ENCODE results near the gene PKN1. TPM values are rescaled to one million over a fixed set of nuclear protein-coding genes. Genes with fewer than 3 reads are reported as not detected.

PKN1 gene
- total RNA-seq, 1 experiment from 2014 or later: 138 TPM

DNA sequence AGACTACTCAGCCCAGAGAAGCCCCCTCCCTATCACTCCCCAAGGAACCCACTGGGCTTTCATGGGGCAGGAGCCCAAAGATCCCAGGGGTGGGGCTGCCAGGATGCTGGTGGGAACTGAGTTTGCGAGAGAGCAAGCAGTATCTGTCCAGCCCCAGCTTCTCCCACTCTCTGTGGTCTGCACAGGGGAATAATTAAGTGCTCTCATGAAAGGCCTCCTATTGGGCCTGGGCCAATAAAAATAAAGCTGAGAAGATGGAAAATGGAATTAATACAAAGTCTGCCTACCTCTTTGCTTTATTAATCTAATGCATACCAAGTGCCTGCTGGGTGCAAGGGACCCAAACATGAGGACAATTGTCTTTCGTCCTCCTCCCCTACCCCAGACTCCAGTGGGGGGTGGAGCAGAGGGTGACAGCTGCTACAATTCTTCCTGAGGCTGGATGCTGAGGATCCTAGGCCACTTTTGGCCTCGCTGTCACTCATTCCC, 19.4 kb upstream of the PKN1 start:
- CTCF ChIA-PET: interaction anchor here (0.6 to 1.4 kb wide), 2 partner anchors 19 to 1720 kb away, joined by 3 to 4 read pairs; partner anchors contain the start of gene PKN1
- TF ChIP-seq, protein P1, sequence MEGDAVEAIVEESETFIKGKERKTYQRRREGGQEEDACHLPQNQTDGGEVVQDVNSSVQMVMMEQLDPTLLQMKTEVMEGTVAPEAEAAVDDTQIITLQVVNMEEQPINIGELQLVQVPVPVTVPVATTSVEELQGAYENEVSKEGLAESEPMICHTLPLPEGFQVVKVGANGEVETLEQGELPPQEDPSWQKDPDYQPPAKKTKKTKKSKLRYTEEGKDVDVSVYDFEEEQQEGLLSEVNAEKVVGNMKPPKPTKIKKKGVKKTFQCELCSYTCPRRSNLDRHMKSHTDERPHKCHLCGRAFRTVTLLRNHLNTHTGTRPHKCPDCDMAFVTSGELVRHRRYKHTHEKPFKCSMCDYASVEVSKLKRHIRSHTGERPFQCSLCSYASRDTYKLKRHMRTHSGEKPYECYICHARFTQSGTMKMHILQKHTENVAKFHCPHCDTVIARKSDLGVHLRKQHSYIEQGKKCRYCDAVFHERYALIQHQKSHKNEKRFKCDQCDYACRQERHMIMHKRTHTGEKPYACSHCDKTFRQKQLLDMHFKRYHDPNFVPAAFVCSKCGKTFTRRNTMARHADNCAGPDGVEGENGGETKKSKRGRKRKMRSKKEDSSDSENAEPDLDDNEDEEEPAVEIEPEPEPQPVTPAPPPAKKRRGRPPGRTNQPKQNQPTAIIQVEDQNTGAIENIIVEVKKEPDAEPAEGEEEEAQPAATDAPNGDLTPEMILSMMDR (IDR thresholded peaks at IDR 0.05; ENCODE audit: unreplicated experiment): no peak
- H3K4me1 Mint-ChIP-seq (ENCODE audit: low read depth, unreplicated experiment): peaks cover 25% of the 10 kb centered on the region
- peaks cover 80% of the 10 kb centered on the region for H3K36me3 Mint-ChIP-seq (ENCODE audit: insufficient read depth, unreplicated experiment)
- no peaks in the 10 kb centered on the region for H3K27me3 Mint-ChIP-seq (ENCODE audit: unreplicated experiment)
- H3K4me3 Mint-ChIP-seq (ENCODE audit: low read depth, unreplicated experiment): no peak overlapping the region
- H3K27ac Mint-ChIP-seq (ENCODE audit: unreplicated experiment): no peak overlapping the region
- DNase-seq: no peak
- intact Hi-C loops (cut with micrococcal nuclease; ENCODE audit: unreplicated experiment): no loop called here
- H3K9me3 Mint-ChIP-seq (ENCODE audit: low read depth, unreplicated experiment): no peaks in the 10 kb centered on the region
- no TSS peak for BruUV-seq (replicated peaks)

DNA sequence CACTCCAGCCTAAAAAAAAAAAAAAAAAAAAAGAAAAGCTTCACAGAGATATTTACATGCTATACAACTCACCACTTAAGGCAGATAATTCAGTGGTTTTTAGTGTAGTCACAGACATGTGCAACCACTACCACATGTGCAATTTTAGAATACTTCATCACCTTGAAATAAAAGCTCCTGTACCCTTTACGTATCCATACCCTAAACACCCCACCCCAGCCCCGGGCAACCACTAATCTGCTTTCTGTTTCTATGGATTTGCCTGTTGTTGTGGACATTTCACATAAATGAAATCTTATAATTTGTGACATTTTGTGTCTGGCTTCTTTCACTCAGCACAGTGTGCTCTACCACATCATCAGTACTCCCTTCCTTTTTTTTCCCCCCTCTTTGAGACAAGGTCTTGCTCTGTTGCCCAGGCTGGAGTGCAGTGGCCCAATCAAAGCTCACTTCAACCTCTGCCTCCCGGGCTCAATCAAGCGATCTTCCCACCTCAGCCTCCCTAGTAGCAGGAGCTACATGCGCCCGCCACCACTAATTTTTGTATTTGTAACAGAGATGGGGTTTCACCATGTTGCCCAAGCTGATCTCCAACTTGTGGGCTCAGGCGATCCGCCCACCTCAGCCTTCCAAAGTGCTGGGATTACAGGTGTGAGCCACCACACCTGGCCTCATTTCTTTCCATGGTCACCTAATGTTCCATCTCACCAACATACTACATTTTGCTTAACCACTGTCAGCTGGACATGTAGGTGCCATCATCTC, 18.0 kb upstream of the PKN1 start:
- Mint-ChIP-seq H3K36me3 (ENCODE audit: insufficient read depth, unreplicated experiment) (peaks cover 78% of the 10 kb centered on the region), H3K27ac (ENCODE audit: unreplicated experiment) (no peak overlapping the region), H3K27me3 (ENCODE audit: unreplicated experiment) (no peaks in the 10 kb centered on the region), H3K9me3 (ENCODE audit: low read depth, unreplicated experiment) (no peaks in the 10 kb centered on the region), H3K4me3 (ENCODE audit: low read depth, unreplicated experiment) (no peak overlapping the region), H3K4me1 (ENCODE audit: low read depth, unreplicated experiment) (peaks cover 24% of the 10 kb centered on the region)
- CTCF ChIA-PET: interaction anchor here (0.5 kb wide), 1 partner anchor 1137 kb away, joined by 3 read pairs; no protein-coding TSS in a partner anchor
- BruUV-seq (replicated peaks): no TSS peak
- intact Hi-C loops (cut with micrococcal nuclease; ENCODE audit: unreplicated experiment): no loop called here
- TF ChIP-seq, protein P1 (IDR thresholded peaks at IDR 0.05; ENCODE audit: unreplicated experiment): no peak
- DNase-seq: no peak

DNA sequence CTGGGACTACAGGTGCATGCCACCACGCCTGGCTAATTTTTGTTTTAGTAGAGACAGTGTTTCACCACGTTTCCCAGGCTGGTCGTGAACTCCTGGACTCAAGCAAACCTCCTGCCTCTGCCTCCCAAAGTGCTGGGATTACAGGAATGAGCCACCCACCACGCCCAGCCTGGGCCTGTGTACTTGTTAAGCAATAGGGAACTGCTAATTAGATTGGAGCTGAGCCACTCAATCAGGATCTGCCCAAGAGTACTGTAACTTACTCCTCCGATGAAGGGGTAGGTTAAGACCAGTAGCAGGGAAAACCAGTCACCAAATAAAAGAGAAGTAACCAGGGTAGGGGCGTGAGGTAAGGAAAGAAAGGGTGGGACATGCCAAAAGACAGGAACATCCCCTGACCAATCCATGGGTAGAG, 16.3 kb upstream of the PKN1 start:
- Mint-ChIP-seq H3K27ac (ENCODE audit: unreplicated experiment) (peak overlapping the region; percentile 54), H3K4me1 (ENCODE audit: low read depth, unreplicated experiment) (peaks cover 24% of the 10 kb centered on the region), H3K27me3 (ENCODE audit: unreplicated experiment) (no peaks in the 10 kb centered on the region), H3K4me3 (ENCODE audit: low read depth, unreplicated experiment) (peak overlapping the region; percentile 75), H3K36me3 (ENCODE audit: insufficient read depth, unreplicated experiment) (peaks cover 67% of the 10 kb centered on the region), H3K9me3 (ENCODE audit: low read depth, unreplicated experiment) (no peaks in the 10 kb centered on the region)
- TF ChIP-seq, protein P1 (IDR thresholded peaks at IDR 0.05; ENCODE audit: unreplicated experiment): no peak
- intact Hi-C loops (cut with micrococcal nuclease; ENCODE audit: unreplicated experiment): no loop called here
- no TSS peak for BruUV-seq (replicated peaks)
- no peak for DNase-seq
- CTCF ChIA-PET: interaction anchor here (0.5 kb wide), 1 partner anchor 64 kb away, joined by 5 read pairs; no protein-coding TSS in a partner anchor

DNA sequence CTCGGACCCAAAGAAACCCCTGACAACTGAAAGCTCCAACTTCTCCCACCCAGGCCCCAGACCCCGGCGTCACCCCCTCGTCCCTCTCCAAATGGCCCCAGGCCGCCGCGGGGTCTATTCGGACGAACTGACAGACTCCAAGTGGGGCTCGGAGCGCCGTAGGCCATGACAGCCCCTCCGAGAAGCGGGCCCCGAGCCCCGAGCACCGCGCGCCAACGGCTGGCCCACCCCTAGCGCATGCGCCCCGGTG, 14.3 kb upstream of the PKN1 start:
- peak; percentile 77 for DNase-seq
- no peaks in the 10 kb centered on the region for H3K9me3 Mint-ChIP-seq (ENCODE audit: low read depth, unreplicated experiment)
- H3K4me1 Mint-ChIP-seq (ENCODE audit: low read depth, unreplicated experiment): peaks cover 24% of the 10 kb centered on the region
- TF ChIP-seq, protein P1 (IDR thresholded peaks at IDR 0.05; ENCODE audit: unreplicated experiment): no peak
- peaks cover 51% of the 10 kb centered on the region for H3K36me3 Mint-ChIP-seq (ENCODE audit: insufficient read depth, unreplicated experiment)
- H3K27ac Mint-ChIP-seq (ENCODE audit: unreplicated experiment): peak overlapping the region; percentile 84
- no TSS peak for BruUV-seq (replicated peaks)
- intact Hi-C loops (cut with micrococcal nuclease; ENCODE audit: unreplicated experiment): no loop called here
- H3K4me3 Mint-ChIP-seq (ENCODE audit: low read depth, unreplicated experiment): peak overlapping the region; percentile 75
- H3K27me3 Mint-ChIP-seq (ENCODE audit: unreplicated experiment): no peaks in the 10 kb centered on the region
- CTCF ChIA-PET: no interaction called here

All from Calu3 (cell line).